Measurements from ENCODE around the gene VN1R4. TPM values are rescaled to one million over a fixed set of nuclear protein-coding genes. Genes with fewer than 3 reads are reported as not detected.
"Not testable (repeated sequence)": the region's sequence is repeated elsewhere in the genome, so short reads cannot be mapped to it uniquely, and the experiment has no call there.

Gene VN1R4, protein sequence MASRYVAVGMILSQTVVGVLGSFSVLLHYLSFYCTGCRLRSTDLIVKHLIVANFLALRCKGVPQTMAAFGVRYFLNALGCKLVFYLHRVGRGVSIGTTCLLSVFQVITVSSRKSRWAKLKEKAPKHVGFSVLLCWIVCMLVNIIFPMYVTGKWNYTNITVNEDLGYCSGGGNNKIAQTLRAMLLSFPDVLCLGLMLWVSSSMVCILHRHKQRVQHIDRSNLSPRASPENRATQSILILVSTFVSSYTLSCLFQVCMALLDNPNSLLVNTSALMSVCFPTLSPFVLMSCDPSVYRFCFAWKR
- total RNA-seq: not detected

DNA sequence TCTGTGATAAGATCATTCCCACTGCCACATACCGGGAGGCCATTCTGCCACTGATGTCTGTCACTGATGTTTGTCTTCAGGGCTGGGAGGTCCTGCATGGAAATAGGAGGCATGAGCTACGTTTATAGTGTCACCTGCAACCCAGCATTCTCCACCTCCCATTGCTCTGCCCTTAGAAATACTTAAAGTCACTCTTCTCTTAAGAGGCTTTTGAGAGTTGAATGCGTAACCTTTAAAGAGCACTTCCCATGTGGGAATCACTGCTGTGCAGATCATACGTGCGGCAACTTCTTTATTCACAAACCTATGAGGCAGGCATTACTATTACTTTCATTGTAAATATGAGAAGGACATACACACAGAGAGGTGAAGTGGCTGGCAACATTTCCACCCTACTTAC lies at the start of gene VN1R4:
VN1R4 (minus strand) TSS at position 101 of the 400 bp plus-strand sequence; CDS start at position 43, 58 bp downstream.
- H3K27me3 ChIP-seq (ENCODE audit: control insufficient read depth in 3 of 3, insufficient read depth in 3 of 3, low read length in 3 of 3); H3K9ac ChIP-seq (ENCODE audit: low read depth in 1 of 3, low read length in 3 of 3); H3K36me3 ChIP-seq (ENCODE audit: control insufficient read depth in 3 of 3, insufficient read depth in 3 of 3, low read length in 3 of 3); H3K4me1 ChIP-seq (ENCODE audit: control insufficient read depth in 3 of 3, insufficient read depth in 3 of 3, low read length in 3 of 3); H3K9me3 ChIP-seq (ENCODE audit: control insufficient read depth in 3 of 3, low read length in 3 of 3); H3K4me3 ChIP-seq (ENCODE audit: low read length in 3 of 3); H3K27ac ChIP-seq (ENCODE audit: low read depth, low read length): not testable (repeated sequence)

DNA sequence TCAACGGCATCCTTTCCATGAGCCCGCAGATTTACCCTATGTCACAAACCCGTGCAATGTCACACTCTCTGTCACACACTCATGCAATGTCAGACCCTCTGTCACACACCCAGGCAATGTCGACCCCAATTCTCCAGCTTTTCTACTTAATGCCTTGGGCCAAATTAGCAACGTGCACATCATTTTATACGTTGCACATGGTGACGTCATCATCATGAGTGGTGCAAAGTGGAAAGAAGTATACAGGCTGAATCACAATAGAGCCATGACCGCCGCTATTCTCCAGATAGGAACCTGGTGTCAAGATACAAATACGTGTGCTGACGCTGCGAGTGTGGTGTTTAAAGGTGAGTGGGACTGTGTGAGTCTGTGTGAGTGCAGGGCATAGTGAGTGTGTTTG lies 44.4 kb upstream of the VN1R4 start:
- H3K4me3 ChIP-seq (ENCODE audit: low read length in 3 of 3): no peak overlapping the region
- H3K27me3 ChIP-seq (ENCODE audit: control insufficient read depth in 3 of 3, insufficient read depth in 3 of 3, low read length in 3 of 3): peaks cover 0 to 25% (median 5%) of the 10 kb centered on the region in 3 donors

GRCh38 chr19:53311044-53311443 lies 43.5 kb upstream of the VN1R4 start:
- Histone ChIP-seq H3K4me3 (ENCODE audit: low read length in 3 of 3) (no peak overlapping the region), H3K4me1 (ENCODE audit: control insufficient read depth in 3 of 3, insufficient read depth in 3 of 3, low read length in 3 of 3) (no peaks in the 10 kb centered on the region), H3K27me3 (ENCODE audit: control insufficient read depth in 3 of 3, insufficient read depth in 3 of 3, low read length in 3 of 3) (peaks cover 0 to 31% (median 5%) of the 10 kb centered on the region in 3 donors), H3K27ac (ENCODE audit: low read depth, low read length) (no peak overlapping the region), H3K9me3 (ENCODE audit: control insufficient read depth in 3 of 3, low read length in 3 of 3) (peaks cover 0 to 8% (median 4%) of the 10 kb centered on the region in 3 donors), H3K36me3 (ENCODE audit: control insufficient read depth in 3 of 3, insufficient read depth in 3 of 3, low read length in 3 of 3) (no peaks in the 10 kb centered on the region), H3K9ac (ENCODE audit: low read depth in 1 of 3, low read length in 3 of 3) (no peak overlapping the region)

More for the DNA sequence above, 44.4 kb upstream of the VN1R4 start:
- Histone ChIP-seq H3K36me3 (ENCODE audit: control insufficient read depth in 3 of 3, insufficient read depth in 3 of 3, low read length in 3 of 3) (no peaks in the 10 kb centered on the region), H3K27ac (ENCODE audit: low read depth, low read length) (no peak overlapping the region), H3K9ac (ENCODE audit: low read depth in 1 of 3, low read length in 3 of 3) (no peak overlapping the region), H3K9me3 (ENCODE audit: control insufficient read depth in 3 of 3, low read length in 3 of 3) (peaks cover 0 to 5% (median 4%) of the 10 kb centered on the region in 3 donors), H3K4me1 (ENCODE audit: control insufficient read depth in 3 of 3, insufficient read depth in 3 of 3, low read length in 3 of 3) (no peaks in the 10 kb centered on the region)

GRCh38 chr19:53308339-53308811 lies 40.9 kb upstream of the VN1R4 start:
- Histone ChIP-seq H3K27ac (ENCODE audit: low read depth, low read length) (no peak overlapping the region), H3K9me3 (ENCODE audit: control insufficient read depth in 3 of 3, low read length in 3 of 3) (peaks cover 0 to 12% (median 4%) of the 10 kb centered on the region in 3 donors), H3K9ac (ENCODE audit: low read depth in 1 of 3, low read length in 3 of 3) (no peak overlapping the region), H3K36me3 (ENCODE audit: control insufficient read depth in 3 of 3, insufficient read depth in 3 of 3, low read length in 3 of 3) (no peaks in the 10 kb centered on the region), H3K4me3 (ENCODE audit: low read length in 3 of 3) (no peak overlapping the region), H3K27me3 (ENCODE audit: control insufficient read depth in 3 of 3, insufficient read depth in 3 of 3, low read length in 3 of 3) (peaks cover 0 to 32% (median 5%) of the 10 kb centered on the region in 3 donors), H3K4me1 (ENCODE audit: control insufficient read depth in 3 of 3, insufficient read depth in 3 of 3, low read length in 3 of 3) (no peaks in the 10 kb centered on the region)

- H3K9ac ChIP-seq (ENCODE audit: low read depth in 1 of 3, low read length in 3 of 3); H3K27me3 ChIP-seq (ENCODE audit: control insufficient read depth in 3 of 3, insufficient read depth in 3 of 3, low read length in 3 of 3); H3K4me3 ChIP-seq (ENCODE audit: low read length in 3 of 3); H3K36me3 ChIP-seq (ENCODE audit: control insufficient read depth in 3 of 3, insufficient read depth in 3 of 3, low read length in 3 of 3); H3K4me1 ChIP-seq (ENCODE audit: control insufficient read depth in 3 of 3, insufficient read depth in 3 of 3, low read length in 3 of 3); H3K27ac ChIP-seq (ENCODE audit: low read depth, low read length); H3K9me3 ChIP-seq (ENCODE audit: control insufficient read depth in 3 of 3, low read length in 3 of 3): not testable (repeated sequence)
These were observed 33.8 kb upstream of the VN1R4 start for GRCh38 chr19:53301341-53301740.

DNA sequence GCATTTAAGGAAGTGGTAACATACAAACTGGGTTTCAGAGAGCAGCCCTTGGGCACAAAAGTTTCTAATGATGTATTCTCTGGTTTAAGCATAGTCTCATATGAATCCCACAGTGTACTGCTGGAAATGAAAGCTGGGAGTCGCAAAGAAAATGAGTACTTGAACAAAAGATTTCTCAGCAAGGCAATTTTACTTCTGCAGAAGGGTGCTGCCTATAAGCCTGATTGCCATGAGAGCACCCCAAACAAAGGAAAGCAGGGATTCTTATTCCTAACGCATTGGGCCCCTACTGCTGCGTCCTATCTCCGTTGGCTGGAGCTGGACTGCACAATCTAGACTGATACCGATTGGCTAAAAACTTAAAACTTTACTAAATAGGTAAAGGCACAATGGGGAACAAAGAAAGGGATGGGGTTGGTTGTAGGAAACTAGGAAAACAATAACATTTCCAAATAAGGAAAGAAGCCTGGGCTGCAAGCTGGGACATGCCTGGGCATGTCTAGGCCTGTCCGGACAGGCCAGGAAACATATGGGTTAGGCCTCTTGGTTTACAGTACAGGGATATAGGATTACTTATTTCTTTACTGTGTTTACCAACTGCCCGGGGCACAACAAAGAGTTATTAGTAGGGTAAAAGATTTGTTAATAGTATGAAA lies 27.4 kb upstream of the VN1R4 start:
- Histone ChIP-seq H3K9ac (ENCODE audit: low read depth in 1 of 3, low read length in 3 of 3) (no peak overlapping the region), H3K9me3 (ENCODE audit: control insufficient read depth in 3 of 3, low read length in 3 of 3) (peaks cover 5 to 9% (median 8%) of the 10 kb centered on the region in 3 donors), H3K4me3 (ENCODE audit: low read length in 3 of 3) (no peak overlapping the region), H3K27ac (ENCODE audit: low read depth, low read length) (no peak overlapping the region), H3K36me3 (ENCODE audit: control insufficient read depth in 3 of 3, insufficient read depth in 3 of 3, low read length in 3 of 3) (no peaks in the 10 kb centered on the region), H3K27me3 (ENCODE audit: control insufficient read depth in 3 of 3, insufficient read depth in 3 of 3, low read length in 3 of 3) (no peaks in the 10 kb centered on the region), H3K4me1 (ENCODE audit: control insufficient read depth in 3 of 3, insufficient read depth in 3 of 3, low read length in 3 of 3) (no peaks in the 10 kb centered on the region)

DNA sequence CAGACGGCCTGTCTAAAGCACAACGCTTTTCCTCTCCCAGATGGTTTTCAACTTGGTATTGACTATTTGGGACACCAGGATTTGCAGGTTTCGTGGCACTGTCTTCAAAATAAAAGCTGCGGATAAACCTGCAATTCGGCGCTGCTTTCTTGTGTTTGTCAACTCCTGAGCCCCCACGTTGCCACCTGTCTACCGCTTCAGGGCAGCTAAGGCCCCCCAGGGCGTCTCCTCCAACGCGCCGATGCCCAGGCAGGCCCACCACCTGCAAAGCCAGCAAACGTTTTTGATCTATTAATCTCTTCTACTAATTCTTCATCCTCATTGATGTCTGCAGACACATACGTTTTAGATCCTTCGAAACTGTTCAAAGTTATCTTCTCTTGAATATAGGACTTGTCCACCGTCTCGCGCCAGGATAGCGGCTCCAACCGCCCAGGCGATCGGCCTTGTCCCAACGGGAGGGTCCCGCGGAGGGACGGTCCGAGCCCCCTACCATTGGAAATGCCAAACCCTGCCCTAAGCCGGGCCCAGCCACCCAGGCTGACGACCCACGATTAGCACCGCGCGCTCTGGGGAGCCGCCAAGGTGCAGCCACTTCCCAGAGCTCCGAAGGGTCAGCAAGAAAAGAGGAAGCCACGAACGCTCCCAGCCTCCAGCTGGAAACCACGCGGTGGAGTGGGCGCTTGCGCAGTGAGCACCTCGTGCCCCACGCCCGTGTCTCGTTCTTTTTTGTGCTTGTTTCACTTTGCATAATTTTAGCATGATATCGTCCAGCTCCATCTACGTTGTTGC lies 23.4 kb upstream of the VN1R4 start:
- Histone ChIP-seq H3K27ac (ENCODE audit: low read depth, low read length) (no peak overlapping the region), H3K4me3 (ENCODE audit: low read length in 3 of 3) (no peak overlapping the region), H3K27me3 (ENCODE audit: control insufficient read depth in 3 of 3, insufficient read depth in 3 of 3, low read length in 3 of 3) (no peaks in the 10 kb centered on the region), H3K4me1 (ENCODE audit: control insufficient read depth in 3 of 3, insufficient read depth in 3 of 3, low read length in 3 of 3) (no peaks in the 10 kb centered on the region), H3K9me3 (ENCODE audit: control insufficient read depth in 3 of 3, low read length in 3 of 3) (peaks cover 3 to 9% (median 8%) of the 10 kb centered on the region in 3 donors), H3K36me3 (ENCODE audit: control insufficient read depth in 3 of 3, insufficient read depth in 3 of 3, low read length in 3 of 3) (no peaks in the 10 kb centered on the region), H3K9ac (ENCODE audit: low read depth in 1 of 3, low read length in 3 of 3) (no peak overlapping the region)

DNA sequence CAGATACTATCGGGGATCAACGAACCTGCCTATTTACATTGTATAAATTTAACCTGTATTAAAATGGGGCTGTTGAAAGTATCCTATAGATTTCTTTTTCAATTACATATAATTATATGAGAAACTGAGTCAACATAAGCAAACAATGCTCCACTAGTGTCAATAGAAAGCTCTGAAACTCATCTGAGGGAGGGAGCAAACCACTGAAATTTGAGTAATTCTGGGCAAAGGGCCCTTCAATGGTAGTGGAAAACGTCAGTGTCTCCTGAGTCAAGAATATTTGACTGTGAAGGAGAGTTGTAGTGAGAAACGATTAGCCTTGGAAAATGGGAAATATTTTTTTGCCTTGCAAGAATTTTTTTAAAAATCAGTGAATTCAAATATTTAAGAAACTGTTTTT lies 17.6 kb upstream of the VN1R4 start:
- H3K4me1 ChIP-seq (ENCODE audit: control insufficient read depth in 3 of 3, insufficient read depth in 3 of 3, low read length in 3 of 3): no peaks in the 10 kb centered on the region
- no peaks in the 10 kb centered on the region for H3K9me3 ChIP-seq (ENCODE audit: control insufficient read depth in 3 of 3, low read length in 3 of 3)
- H3K9ac ChIP-seq (ENCODE audit: low read depth in 1 of 3, low read length in 3 of 3): no peak overlapping the region
- no peak overlapping the region for H3K4me3 ChIP-seq (ENCODE audit: low read length in 3 of 3)
- H3K36me3 ChIP-seq (ENCODE audit: control insufficient read depth in 3 of 3, insufficient read depth in 3 of 3, low read length in 3 of 3): no peaks in the 10 kb centered on the region
- no peak overlapping the region for H3K27ac ChIP-seq (ENCODE audit: low read depth, low read length)
- H3K27me3 ChIP-seq (ENCODE audit: control insufficient read depth in 3 of 3, insufficient read depth in 3 of 3, low read length in 3 of 3): no peaks in the 10 kb centered on the region

DNA sequence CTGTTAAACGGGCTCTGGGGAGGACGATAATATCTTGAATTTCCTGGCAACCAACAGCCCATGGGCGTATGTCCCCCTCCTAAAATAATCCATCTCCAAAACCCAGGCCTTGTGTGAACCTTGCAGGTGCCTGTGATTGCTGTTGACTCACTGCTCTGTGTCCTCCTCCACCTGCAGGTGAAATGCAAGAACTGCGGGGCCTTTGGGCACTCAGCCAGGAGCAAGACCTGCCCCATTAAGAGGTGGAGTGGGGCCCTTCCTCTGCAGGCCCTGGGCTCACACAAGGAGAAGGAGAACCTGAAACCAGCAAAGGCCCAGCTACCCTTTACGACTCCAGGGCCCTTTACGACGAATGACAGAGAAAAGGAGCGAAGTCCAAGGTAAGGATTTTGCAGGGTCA lies 14.4 kb upstream of the VN1R4 start:
- not testable (repeated sequence) for H3K27me3 ChIP-seq (ENCODE audit: control insufficient read depth in 3 of 3, insufficient read depth in 3 of 3, low read length in 3 of 3); H3K4me1 ChIP-seq (ENCODE audit: control insufficient read depth in 3 of 3, insufficient read depth in 3 of 3, low read length in 3 of 3); H3K9me3 ChIP-seq (ENCODE audit: control insufficient read depth in 3 of 3, low read length in 3 of 3); H3K9ac ChIP-seq (ENCODE audit: low read depth in 1 of 3, low read length in 3 of 3); H3K27ac ChIP-seq (ENCODE audit: low read depth, low read length); H3K4me3 ChIP-seq (ENCODE audit: low read length in 3 of 3); H3K36me3 ChIP-seq (ENCODE audit: control insufficient read depth in 3 of 3, insufficient read depth in 3 of 3, low read length in 3 of 3)

DNA sequence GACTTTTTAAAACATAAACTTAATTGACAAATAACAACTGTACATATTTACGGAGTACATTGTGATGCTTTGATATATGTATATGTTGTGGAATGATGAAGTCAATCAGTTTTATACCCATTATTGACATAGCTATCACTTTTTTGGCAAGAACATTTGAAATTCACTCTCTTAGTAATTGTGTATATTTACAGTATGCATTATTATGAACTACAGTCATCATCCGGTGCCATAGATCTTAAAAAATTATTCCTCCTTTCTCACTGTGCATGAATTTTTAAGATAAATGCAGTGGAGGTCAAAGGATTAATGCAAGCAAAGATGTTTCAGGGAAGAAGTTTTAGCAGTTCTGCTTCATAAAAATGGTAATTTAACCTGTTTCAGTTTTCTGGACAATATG lies 8.0 kb upstream of the VN1R4 start:
- Histone ChIP-seq H3K27ac (ENCODE audit: low read depth, low read length) (no peak overlapping the region), H3K4me3 (ENCODE audit: low read length in 3 of 3) (no peak overlapping the region), H3K9me3 (ENCODE audit: control insufficient read depth in 3 of 3, low read length in 3 of 3) (no peaks in the 10 kb centered on the region), H3K4me1 (ENCODE audit: control insufficient read depth in 3 of 3, insufficient read depth in 3 of 3, low read length in 3 of 3) (no peaks in the 10 kb centered on the region), H3K27me3 (ENCODE audit: control insufficient read depth in 3 of 3, insufficient read depth in 3 of 3, low read length in 3 of 3) (peaks cover 0 to 5% (median 0%) of the 10 kb centered on the region in 3 donors), H3K9ac (ENCODE audit: low read depth in 1 of 3, low read length in 3 of 3) (no peak overlapping the region), H3K36me3 (ENCODE audit: control insufficient read depth in 3 of 3, insufficient read depth in 3 of 3, low read length in 3 of 3) (no peaks in the 10 kb centered on the region)

All from skeletal muscle tissue (tissue), 4 donors.